Pulmonary artery endothelial cell (primary cell): ENCODE data around the gene RELA. TPM values are rescaled to one million over a fixed set of nuclear protein-coding genes. Genes with fewer than 3 reads are reported as not detected.
"Not testable (repeated sequence)": the region's sequence is repeated elsewhere in the genome, so short reads cannot be mapped to it uniquely, and the experiment has no call there.

Experiments
- DNase-seq: peaks from one replicate; pipeline ENCODE4 v3.0.0-alpha.2; 2011; ENCODE audit warnings: low read depth, low spot score
- total RNA-seq: library from RNA; depleted of rRNA; stranded (reverse); fragments of >200 nt; gene quantifications from 2 replicates; pipeline ENCODE4 v1.2.3, GENCODE V29; 2014

The RELA gene
- 20.0 and 22.5 TPM in 2 replicates for total RNA-seq

DNA sequence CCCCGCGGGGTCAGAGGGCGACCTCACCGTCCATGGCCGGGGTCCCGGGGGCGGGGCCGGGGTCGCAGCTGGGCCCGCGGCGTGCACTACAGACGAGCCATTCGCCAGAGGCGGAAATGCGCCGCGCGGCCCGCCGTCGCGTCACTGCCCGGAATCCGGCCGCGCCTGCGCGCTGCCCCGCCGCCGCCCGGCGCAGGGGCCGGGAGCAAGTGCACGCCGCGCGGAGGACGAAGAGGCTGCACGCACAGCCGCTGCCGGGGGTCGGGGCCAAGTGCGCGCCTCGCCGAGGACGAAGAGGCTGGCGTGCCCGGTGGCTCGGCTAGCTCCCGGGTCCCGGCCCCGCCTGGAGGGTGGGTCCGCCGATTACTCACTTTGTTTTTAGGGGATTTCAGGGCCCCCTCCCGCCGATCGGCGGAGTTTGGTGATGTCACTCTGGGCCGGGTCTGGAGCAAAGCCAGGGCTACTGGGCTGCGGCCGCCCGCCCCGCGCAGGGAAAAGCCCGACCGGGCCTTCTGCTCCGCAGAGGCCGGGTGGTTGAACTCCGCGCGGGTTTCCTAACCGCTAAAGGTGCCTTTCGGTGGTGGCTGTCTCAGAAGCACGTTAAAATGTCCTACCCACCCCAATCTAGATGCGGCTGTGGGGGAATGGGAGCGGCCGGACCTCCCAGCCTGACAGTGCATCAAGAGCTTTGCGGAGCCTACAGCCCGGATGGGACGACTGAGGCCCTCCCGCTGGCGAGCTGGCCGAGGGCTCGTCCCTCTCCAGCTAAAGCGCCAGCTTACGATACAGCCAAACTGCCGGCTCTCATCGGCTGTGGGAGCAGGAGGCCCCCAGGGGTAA lies at the start of gene RELA:
Gene RELA, minus strand, starts transcription at position 118 of the 840 bp plus-strand sequence. Its CDS starts 84 bp downstream, at position 34.
- DNase-seq = peak; percentile 71

DNA sequence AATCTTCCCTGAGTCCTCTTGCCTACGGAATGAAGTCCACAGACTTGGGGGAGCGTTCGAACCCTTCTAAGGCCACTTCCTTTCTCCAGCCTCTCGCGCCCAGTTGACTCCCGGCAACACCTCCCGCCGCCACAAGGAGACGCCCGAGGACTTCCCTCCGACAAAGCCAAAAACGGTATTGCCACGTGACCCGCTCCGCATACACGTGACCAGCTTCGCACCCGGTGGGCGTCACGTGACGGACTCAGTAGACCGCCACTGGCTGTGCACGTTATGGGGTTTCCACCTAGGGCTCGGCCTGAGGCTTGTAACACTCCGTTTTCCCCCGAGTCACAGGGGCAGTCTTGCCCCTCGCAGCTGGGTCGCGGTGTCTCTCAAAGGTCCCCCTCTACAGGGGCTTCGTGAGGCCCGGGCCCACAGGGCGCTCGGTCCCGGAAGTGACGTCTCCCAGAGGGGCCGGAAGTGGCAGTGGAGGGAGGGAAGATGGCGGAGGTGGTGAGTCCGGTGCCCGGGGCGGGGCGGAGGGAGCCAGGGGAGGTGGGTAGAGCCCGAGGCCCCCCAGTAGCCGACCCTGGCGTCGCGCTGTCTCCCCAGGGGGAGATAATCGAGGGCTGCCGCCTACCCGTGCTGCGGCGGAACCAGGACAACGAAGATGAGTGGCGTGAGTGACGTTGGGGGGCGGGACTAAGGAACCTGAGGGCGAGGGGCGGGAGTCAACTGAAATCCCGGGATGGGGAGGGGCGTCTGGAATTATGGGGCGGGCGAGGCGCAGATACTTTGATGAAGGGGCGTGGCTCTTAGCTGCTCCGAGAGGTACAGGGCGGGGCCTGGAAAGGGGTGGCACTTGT lies 49.3 kb upstream of the RELA start, which contains the start of gene KAT5:
Gene KAT5, plus strand, starts transcription at position 468 of the 848 bp plus-strand sequence. Its CDS starts 16 bp downstream, at position 484.
- DNase-seq = peak; percentile 95

DNA sequence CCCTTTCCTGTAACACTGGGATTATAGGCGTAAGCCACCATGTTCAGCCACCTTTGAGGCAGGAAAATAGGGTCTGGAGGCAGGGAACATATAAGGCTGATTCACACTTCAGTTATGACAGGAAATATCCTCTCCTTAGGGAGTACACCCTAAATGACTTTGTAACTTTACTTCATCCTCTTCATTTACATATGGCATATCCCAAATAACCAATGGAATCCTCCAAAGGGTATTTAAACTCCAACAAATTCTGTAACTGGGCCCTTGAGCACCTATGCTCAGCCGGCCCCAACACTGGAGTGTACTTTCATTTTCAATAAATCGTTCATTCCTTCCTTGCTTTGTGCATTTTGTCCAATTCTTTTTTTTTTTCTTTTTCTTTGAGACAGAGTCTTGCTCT lies 47.7 kb upstream of the RELA start:
- DNase-seq = no peak

DNA sequence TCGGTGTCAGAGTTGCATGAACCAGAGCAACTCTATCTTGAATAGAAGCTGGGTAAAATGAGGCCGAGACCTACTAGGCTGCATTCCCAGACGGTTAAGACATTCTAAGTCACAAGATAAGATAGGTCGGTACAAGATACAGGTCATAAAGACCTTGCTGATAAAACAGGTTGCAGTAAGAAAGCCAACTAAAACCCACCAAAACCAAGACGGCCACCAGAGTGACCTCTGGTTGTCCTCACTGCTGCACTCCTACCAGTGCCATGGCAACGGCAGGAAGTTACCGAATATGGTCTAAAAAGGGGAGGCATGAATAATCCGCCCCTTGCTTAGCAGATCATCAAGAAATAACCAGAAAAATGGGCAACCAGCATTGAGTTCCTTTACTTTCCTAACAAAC lies 46.9 kb upstream of the RELA start:
- DNase-seq = no peak

DNA sequence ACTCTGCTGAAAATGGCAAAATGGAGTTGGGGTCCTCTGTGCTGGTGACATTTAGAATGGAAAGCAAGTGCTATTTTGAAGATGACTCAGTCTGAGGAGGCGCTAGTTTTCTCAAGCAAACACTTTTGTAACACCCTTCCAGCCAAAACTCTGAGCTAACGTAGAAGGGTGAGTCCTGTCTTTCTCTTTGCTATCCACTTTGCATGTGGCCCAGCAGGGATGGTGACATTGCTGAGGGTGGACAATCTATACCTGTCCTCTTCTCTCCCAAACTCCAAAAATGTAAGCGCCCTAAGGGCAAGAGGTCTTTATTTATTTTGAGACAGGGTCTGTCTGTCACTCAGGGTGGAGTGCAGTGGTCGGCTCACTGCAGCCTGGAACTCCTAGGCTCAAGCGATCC lies 45.7 kb upstream of the RELA start:
- DNase-seq = no peak

DNA sequence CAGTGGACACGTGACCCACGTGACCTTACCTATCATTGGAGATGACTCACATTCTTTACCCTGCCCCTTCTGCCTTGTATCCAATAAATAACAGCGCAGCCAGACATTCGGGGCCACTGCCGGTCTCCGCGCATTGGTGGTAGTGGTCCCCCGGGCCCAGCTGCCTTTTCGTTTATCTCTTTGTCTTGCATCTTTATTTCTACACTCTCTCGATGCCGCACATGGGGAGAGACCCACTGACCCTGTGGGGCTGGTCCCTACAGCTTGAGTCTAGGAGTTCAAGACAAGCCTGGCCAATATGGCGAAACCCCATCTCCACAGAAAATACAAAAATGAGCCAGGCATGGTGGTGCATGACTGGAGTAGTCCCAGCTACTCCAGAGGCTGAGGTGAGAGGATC lies 44.3 kb upstream of the RELA start:
- DNase-seq = not testable (repeated sequence)

DNA sequence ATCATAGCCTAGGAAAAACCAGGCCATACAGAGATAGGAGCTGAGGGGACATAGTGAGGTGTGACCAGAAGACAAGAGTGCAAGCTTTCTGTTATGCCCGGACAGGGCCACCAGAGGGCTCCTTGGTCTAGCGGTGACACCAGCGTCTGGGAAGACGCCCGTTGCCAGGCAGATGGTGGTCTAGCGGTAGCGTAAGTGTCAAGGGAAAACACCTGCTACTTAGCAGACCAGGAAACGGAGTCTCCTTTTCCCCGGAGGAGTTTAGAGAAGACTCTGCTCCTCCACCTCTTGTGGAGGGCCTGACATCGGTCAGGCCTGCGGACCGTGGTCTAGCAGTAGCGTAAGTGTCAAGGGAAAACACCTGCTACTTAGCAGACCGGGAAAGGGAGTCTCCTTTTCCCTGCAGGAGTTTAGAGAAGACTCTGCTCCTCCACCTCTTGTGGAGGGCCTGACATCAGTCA lies 43.6 kb upstream of the RELA start:
- not testable (repeated sequence) for DNase-seq

DNA sequence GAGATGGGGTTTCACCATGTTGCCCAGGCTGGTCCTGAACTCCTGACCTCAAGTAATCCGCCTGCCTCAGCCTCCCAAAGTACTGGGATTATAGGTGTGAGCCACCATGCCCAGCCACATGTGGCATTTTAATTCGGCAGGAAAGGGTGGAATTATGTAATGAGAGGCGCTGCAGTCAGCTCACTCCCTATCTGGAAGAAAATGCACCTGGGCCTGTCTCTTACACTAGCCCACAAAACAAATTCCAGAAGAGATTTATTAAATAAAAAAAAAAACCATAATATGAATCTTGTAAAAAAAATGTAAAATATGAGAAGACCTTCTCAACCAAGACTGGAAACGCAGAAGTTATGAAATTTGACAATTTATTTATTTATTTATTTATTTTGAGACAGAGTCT lies 41.1 kb upstream of the RELA start:
- DNase-seq = no peak

GRCh38 chr11:65701686-65702085 lies 39.0 kb upstream of the RELA start:
- DNase-seq = no peak

DNA sequence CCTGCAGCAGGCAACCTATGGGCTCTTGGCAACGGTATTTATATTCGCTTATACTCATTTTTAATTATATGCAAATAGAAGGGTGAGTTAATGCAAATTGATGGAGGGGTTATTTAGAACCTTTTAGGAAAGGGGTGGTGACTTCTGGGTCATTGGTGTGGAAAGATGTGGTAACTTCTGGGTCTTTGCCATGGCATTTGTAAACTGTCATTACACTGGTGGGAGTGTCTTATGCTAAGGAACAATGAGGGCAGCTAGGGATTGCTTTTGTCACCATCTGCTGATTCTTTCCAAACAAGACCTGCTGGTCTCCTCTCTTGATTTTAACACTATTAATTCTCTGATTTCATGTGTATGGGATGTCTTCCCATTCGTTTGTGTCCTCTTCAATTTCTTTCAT lies 37.7 kb upstream of the RELA start:
- DNase-seq = no peak

DNA sequence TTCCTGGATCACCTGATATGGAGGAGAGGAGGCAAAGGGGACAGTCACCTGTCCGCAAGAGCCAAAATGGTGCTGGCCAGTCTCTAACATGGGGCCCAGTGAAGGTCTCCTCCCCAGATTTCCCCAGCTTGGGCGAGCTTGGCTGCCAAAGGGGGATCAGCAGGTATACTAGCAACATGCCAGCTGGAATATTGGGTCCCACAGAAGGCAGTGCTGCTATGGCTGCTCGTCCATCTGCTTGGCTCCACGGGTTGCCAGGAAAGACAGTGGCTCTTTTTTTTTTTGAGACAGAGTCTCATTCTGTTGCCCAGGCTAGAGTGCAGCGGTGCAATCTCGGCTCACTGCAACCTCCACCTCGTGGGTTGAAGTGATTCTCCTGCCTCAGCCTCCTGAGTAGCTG lies 36.6 kb upstream of the RELA start:
- DNase-seq = no peak

DNA sequence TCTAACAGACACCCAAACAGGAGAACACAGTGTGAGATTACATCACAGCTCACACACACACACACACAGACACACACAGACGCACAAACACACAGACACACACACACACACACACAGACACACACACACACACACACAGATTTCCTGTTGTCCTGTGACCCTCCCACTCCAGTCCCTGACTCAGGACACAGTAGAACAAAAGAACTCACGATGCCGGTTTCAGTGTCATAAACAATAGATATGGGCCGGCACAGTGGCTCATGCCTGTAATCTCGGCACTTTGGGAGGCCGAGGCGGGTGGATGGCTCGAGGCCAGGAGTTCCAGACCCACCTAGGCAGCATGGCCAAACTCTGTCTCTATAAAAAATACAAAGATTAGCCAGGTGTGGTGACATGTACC lies 35.5 kb upstream of the RELA start:
- DNase-seq = peak; percentile 39

DNA sequence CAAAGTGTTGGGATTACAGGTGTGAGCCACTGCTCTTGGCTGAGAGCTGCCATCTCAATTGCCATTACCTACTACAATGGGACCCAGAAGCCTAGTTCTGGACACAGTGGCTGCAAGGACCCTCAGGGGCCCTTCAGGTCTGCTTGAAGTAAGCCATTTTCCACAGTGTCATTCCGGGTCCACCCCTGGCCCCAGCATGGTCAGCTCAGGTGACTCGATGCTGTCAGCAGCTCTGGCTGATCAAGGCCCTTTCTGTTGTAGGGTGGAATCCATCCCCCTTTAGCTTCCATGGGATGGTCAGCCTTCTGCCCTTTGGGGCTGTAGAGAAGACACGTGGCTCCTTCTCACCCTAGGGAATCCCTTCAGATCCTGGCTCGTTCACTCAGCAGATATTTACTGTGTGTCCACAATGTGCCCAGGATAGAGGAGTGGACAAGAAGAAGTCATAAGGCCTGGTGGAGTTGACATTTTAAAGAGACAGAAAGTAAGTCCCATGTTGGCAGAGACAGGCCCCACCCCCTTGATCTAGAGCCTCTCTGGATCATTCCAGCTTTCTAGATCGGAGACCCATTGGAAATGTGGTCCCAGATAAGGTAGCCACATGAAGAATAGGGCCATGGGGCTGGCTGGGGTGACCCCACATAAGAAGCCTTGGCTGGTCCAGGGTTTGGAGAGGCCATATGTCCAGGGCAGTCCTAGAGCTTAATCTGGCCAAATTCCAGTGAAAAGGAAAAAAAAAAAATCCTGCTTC lies 34.3 kb upstream of the RELA start:
- no peak for DNase-seq

GRCh38 chr11:65695459-65696241 lies 32.9 kb upstream of the RELA start:
- DNase-seq = peak; percentile 67

- DNase-seq = no peak
Measured at GRCh38 chr11:65692367-65692766, 29.7 kb upstream of the RELA start.

GRCh38 chr11:65691847-65692246 lies 29.1 kb upstream of the RELA start:
- DNase-seq = not testable (repeated sequence)

DNA sequence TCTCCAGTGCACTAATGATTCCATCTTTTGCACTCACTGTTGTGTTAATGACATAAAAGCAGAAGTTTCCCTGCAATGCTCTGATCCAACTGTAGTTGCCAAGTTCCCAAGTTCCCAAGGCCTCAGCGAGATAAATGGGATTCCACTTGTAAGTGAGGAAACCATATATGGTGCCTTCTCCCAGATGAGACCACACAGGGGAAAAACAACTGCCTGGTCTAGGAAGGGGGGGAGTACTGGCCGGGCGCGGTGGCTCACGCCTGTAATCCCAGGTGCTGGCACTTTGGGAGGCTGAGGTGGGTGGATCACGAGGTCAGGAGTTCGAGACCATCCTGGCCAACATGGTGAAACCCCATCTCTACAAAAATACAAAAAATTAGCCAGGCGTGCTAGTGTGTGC lies 23.3 kb upstream of the RELA start:
- no peak for DNase-seq

DNA sequence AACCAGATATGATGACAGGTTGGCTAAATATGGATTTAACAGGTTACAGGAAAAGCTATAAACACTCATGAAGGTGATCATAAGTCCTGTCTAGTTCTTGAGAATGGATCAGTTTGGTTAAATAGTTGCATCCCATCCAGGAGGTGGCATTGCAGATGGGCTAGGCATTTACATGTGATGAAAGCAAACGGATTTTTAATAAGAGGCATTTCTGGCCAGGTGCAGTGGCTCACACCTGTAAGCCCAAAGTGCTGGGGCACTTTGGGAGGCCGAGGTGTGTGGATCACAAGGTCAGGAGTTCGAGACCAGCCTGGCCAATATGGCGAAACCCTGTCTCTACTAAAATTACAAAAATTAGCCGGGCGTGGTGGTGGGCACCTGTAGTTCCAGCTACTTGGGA lies 20.8 kb upstream of the RELA start:
- not testable (repeated sequence) for DNase-seq

- no peak for DNase-seq
Measured at GRCh38 chr11:65680192-65680743, 17.6 kb upstream of the RELA start.

GRCh38 chr11:65672982-65673381 lies 10.3 kb upstream of the RELA start:
- no peak for DNase-seq
